Retina (tissue), 1 donor: ENCODE results near the gene KCNT1.

Experiments used
- DNase-seq: peaks from one replicate; pipeline ENCODE4 v3.0.0-alpha.2; 2016

KCNT1 gene

DNA sequence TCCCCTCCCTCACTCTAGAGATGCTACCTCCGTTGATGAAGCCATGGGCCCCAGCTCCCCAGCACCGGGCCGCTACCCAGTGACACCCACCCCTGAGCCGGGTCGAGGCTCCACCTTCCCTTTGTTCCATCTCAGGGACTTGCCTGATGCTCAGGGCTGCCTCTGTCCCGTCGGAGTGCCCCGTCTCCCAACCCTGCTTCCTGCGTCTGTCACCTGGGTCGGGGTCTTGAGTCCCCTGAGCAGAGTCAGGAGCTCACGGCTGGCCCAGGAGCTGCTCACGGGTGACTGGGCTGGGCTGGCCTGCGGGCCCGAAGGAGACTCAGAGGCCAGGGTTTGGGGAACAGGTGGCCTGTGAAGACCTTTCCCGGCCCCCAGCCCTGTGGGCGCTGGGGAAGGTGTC is 85.3 kb downstream of the KCNT1 start:
- DNase-seq, result no peak

DNA sequence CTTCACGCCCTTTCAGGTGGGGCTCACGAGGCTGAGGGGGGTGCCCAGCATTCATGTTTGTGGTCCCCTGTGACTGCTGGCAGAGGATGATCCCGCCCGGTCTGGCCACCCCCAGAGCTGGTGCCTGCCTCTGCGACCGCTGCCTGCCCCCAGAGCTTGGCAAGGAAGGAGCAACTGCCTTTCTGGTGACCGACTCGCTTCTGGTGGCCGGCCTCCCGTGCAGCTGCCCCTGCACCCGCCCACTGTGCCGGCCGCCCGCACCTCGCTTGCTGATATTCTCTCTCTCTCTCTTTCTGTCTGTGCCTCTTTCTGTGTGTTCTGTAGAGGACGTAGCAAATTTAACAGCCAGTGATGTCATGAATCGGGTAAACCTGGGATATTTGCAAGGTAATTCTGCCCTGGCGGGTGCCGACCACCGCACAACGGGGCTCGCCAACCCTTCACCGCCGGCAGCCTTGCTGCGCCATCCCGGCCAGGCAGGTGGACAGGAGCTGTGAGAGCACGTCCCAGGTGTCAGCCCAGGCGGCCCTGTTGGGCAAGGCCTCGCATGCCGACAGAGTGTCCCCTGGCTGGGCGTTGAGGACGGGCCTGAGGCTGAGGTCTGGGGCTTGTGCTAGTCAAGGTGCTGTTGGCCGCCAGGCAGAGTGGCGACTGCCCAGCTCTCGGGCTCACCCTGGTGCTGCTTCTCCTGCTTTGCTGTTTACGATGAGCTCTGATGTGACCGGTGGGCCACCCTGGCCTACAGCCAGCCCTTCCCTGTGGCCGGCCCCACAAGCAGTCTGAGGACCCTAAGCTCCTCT is 86.0 kb downstream of the KCNT1 start:
- no peak for DNase-seq

DNA sequence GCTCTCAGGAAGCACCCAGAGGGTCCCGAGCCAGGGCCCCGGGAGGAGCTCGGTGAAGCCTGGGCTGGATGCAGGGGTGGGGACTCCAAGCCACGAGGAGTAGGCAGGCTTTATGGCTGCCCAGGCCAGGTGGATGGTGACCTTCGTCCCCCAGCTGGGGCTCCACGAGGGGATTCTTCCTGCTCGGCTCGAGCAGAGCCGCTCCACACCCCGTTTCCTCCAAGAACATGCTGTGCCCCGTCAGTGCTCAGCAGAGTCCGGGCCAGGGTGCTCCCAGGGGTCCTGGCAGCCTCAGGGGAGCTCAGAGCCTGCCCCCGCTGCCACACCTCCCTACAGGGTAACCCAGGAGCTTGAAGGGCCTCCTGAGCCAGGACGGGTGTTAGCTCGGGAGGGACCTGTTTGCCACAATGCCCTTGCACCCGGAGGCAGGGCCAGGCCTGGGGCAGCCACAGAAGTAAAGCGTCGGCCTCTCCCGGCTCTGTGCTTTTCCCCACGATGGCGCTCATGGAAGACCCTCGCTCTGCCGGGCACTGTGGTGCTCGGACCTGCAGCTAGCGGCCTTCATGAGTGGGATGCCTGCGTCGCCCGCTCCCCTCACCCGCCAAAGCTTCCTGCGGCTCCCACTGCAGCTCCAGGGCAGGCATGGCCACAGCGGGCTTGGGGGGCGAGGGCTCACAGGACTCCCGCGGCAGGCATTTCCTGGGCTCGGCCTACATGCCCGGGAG is 86.8 kb downstream of the KCNT1 start:
- DNase-seq, result no peak

DNA sequence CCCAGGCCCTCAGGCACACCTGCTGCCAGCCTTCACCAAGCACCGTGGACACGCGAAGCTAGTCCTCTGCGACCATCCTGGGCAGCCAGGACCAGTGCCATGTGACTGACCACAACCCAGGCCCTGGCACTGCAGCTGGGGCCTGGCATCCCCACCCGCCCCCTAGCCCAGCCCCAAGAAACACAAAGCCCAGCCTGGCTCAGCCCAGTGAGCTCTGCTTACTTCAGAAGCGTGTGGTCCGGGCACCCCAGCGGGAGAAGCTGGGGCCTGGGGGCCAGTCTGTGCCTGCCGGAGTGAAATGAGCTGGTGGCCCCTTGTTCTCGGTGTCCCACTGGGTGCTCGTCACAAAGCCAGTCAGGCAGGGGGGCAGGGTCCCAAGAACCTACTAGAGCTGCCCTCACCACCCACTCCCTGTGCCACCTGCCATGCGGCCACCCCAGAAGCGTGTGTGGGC is 87.9 kb downstream of the KCNT1 start:
- DNase-seq, result no peak

DNA sequence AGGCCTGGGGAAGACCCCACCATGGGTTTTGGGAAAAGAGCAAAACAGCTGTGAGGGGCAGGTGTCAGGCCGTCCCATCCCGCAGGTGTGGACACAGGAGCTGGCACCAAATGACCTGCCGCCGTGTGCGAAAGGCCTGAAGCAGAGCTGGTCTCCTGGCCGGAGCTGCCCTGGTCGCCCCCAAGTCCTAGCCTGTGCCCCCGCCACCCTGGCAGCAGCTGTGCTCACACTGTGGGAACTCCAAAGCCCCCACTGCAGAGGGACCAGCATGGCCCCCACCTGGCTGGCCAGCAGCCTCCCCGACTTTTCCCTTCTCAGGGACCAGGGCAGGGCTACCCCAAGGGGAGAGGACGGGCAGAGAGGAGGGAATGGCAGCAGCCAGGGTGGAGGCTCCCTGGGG is 88.4 kb downstream of the KCNT1 start:
- DNase-seq, result no peak

DNA sequence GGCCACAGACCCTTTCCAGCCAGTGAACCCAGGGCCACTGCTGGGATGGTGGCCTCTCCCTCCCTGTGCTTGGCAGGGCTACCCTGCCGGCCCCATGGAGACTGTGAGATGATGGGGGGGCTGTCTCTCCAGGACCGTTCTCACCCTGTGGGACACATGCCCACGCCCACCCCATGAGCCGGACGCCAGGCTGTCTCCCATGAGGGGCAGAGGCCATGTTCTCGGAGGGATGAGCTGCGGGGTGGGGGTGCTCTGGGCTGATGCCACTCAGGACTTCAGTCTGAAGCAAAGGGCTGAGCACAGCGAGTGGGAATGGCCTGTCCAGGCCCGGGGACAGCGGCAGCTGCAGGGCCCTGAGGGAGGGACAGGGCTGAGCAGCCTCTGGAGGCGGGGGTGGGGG is 88.9 kb downstream of the KCNT1 start:
- no peak for DNase-seq

DNA sequence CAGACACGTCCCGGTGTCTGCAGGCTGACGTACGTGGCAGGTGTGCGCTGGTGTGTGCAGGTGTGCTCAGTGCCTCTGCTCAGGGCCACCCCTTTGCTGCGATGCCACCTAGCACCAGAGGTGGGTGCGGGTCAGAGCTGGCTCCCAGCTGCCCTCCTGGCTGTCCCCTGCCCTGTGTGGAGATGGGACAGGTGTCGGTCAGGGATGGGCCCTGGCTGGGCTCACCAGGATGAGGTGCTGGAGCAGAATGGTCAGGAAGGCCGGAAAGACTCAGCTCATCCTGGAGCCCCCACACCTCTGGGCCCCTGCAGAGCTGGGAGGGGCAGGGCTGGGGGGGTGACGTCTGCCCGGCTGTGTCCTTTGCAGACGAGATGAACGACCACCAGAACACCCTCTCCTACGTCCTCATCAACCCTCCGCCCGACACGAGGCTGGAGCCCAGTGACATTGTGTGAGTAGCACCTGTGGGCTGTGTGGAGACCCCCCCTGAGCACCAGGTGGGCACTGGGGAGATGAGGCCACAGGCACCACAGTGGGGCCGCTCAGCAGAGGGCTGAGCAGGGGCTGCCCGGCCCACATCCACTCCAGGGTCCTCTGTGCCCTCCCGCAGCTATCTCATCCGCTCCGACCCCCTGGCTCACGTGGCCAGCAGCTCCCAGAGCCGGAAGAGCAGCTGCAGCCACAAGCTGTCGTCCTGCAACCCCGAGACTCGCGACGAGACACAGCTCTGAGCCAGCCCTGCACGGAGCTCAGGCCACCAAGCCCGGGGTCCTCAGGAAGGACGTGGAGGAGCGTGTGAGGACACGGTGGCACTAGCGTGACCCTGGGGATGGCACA is 89.7 kb downstream of the KCNT1 start:
- DNase-seq, result no peak

DNA sequence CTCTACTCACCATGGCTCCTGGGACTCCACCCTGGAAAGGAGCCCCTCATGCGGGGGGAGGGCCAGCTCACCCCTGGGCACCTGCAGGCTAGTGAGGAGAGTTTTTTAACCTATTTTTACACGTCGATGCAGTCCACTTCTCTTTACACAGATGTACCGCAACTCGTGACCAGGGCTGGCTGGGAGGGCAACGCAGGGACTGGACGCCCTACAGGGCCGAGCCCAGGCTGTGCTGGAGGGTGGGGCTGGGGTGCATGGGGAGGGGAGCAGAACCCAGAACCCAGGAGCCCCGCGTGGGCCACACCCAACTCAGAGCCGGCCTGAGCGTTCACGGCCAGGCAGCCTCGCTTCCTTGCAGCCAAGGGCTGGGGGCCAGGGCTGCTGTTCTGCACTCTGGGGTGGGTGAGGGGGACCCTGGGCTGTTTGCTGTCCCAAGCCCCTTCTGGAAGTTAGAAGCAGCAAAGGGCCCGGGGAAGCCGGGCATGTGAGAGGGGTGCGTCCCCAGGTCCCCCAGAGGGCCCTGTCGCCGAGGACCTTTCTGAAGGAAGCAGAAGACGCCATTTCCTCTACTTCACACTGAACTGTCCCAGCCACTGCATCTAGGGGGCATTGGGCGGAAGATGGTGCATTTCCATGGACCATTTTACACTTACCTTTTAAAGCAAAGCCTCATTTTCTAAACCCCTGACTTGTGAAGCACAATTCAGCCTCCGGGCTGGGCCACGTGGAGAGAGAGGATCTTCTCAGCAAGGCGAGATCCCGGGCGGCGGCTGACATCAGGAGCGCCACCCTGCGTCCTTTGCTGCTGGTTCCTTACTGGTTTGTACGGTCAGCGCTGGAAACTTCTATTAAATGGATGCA is 90.5 kb downstream of the KCNT1 start:
- no peak for DNase-seq

DNA sequence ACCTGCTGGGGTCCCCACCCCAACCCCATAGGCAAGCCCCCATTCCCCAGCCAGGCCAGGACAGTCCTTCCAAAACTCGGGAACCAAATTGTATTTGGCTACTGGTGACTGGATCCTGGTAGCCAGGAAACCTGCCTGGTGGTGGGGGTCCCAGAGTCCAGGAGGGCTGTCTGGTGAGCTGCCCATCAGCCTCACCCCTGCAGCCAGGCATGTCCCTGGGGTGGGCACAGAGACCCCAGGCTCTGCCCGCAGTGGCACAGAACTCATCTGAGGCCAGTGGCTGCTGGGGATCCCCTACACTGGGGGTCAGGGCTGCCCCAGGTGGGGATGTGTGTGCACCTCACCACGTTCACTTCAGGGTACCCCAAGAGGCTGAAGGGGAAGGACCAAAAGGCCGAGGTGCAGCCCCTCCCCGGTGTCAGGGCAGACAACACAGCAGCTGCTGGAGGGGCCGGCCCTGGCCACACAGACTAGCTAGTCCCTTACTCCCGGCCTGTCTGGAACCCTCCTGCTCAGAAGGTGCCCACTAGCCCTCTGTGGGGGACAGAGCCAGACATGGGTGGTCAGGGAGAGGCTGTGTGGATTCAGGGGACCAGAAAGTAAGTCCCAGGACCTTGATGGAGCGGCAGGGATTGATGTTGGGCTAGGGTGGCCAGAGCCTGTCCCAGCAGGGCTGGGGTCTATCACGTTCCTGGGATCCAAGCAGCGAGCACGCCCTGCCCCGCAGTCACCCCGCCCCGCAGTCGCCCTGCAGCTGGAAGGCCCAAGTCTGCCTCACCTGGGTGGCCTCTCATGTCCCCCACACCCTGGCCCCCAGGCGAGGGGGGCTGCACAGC is 91.5 kb downstream of the KCNT1 start:
- DNase-seq, result no peak

DNA sequence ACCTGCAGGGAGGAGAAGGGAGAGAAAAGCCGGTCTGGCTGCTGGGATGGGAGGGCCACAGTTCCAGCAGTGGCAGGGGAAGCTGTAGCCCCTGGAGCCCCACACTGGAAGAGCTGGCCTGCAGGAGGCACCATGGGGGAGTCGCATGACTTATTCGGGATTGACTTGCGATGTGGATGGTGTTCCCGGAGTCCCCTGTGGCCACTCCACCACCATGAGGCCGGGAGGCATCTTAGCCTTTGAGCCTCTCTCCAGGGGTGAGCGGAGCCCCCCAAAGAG is 92.0 kb downstream of the KCNT1 start:
- no peak for DNase-seq

DNA sequence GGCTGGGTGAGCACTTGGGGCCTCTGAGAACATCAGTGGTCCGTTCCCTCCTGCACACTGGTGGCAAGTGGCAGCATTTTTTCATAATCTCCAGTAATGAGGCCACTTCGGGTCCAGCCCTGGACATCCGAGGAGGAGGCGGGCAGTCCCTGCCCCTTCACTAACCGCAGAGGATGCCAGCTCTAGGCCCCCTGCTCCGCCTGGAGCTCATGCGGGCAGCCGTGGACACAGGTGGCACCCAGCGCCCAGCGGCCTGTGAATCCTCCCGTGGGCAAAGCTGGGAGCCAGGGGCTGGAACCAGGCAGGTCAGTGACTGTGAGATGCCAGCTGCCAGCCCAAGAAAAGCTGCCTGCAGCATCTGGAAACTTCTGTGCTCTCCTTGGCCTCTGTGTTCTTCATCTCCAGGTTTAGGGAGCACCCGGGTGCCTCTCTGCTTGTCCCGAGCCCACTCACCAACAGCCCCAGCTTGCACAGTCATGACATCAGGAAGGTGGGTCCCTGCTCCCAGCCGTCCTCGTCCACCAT is 92.4 kb downstream of the KCNT1 start:
- DNase-seq, result no peak

DNA sequence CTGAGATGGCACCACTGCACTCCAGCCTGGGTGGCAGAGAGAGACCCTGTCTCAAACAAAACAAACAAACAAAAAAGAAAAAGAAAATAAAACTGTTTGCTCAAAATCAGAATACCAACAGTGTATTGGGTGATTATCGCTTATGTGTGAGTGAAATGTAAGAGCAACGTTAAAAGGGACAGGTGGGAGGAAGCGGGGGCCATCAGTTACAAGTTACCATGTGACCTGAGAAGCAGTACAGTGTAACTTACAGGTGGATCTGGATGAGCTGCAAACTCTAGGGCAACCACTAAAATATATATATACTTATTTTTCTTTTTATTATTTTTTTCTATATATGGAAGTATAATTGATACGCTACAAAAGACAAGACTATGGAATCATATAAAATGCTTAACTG is 93.4 kb downstream of the KCNT1 start:
- DNase-seq, result no peak

DNA sequence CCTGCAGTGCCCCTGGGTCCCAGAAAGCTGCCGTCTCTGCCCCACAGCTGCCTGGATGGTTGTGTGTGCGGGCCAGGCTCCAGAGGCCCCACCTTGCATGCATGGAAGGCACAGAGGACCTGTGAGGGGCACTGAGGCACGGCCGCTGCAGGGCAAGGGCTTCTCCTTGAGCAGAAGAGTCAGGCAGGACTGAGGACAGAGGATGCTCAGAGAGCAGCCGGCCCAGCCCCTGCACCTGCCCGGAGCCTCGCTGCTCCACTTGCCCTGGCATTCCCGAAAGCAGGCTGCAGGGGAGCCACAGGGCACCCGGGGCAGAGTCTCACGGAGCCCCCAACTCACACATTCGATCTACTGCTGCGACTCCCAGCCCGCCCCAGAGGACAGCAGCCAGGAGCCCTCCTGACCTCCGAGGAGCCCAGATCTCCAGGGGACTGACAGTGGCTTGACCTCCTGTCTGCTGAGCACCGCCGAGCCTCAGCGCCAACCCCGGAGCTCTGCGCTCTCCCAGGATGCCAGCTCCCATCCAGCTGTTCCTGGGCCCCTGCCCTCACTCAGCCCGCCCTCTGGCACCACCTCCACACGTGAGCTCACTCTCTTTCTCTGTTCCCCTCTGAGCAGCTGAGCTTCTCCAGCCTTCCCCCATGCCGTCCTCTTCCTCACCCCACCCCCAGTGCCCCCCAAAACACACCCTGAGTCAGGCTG is 95.0 kb downstream of the KCNT1 start:
- no peak for DNase-seq

DNA sequence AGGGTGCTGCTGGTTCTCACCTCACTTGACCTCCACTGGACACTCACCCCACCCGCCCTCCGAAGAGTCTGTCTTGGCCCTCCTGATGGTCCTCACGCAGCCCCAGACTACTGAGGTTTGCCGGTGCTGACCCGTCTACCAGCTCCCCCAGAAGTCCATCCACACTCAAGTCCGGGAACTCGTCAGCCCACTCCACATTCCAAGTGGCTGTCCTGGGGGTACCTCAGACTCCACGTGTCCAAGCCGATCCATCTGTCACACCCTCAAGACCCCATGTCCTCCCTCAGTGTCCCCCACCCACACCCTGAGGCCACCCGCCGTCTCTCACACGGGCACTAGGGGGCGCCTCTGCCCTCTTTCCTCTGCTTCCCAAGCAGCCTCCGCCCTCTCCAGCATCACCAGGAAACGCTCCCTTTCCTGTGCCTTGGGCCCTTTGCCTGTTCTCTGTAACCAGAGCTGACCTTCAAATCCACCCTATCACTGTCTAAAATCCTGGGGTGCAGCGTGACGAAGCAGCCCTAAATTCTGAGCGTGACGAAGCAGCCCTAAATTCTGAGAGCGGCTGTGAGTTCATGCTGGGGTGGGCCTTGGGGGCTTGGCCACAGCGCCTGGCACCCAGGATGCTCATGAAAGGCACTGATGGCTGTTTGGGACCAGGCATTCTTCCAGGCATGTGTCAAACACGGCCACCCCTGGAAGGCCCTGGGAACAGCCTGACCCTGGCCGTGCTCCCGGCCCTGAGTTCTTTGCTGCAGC is 95.7 kb downstream of the KCNT1 start:
- peak; percentile 67 for DNase-seq

DNA sequence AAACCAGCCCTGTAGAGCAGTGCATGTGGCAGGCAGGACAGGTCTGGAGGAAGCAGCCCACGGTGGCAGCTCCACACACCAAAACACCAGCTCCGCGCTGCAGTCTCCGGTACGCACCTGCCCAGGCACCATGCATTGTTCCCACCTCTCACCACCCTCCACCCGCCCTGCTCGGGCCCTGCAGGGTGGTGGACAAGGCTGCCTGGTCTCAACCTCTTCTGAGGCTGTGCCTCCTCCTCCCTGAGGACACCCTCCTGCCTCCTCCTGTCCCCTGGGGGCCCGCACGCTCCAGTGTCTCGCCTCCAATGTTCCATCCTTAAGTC is 96.2 kb downstream of the KCNT1 start:
- DNase-seq, result no peak

DNA sequence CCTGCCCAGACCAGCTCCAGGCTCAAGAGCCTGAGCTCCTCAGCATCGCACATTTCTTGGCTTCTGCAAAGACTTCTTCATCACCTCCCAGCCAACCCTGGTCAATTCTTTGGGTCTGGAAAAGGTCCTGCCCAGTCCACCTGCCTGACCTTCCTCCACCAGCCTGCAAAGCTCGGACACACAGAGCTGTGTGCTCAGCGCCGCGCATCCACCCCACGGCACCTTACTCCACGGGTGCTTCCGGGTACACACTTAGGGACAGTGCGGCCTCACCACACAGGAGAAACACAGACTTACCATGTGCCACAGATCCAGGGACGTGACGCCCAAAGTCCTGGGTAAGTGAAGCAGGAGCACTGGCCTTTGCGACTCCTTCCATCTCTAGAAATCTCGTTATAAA is 97.3 kb downstream of the KCNT1 start:
- no peak for DNase-seq

DNA sequence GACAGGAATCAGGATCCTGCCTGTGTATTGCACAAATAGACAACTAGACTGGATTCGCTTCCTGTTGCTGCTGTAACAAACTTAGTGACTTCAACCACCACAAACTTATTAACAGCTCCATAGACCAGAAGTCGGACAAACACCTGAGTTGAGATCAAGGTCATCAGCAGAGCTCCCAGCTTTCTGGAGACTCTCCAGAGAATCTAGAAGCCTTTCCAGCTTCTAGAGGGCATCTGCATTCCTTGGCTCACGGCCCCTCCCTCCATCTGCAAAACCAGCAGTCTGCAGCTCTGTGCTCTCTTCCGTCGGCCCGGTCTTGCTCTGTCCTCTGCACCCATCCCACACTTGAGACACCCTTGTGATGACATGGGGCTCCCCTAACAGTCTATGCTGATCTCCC is 99.1 kb downstream of the KCNT1 start:
- no peak for DNase-seq

DNA sequence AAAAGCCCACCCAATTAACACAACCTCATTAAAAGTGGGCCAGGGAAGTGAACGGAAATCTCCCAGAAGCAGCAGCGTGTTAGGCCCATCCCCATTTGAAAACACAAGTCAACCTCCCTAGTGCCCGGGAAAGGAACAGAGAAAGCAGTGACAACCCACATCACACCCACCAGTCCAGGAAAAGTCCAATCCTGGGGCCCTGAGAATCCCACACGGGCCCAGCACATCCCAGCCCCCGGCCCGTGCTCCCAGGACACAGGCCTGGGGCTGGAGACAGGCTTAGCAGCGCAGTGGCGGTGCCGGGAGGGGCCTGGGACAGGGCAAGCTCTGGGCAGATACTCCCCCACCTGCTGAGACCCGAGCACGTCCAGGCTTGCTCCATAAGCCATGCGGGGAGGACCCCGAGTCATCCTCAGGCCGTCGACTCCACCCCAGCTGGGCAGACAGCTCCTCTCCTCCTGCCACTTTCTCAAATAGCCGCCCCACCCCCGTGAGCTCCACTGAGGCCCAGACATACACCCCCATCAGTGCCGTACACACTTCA is 101.0 kb downstream of the KCNT1 start:
- peak; percentile 31 for DNase-seq

DNA sequence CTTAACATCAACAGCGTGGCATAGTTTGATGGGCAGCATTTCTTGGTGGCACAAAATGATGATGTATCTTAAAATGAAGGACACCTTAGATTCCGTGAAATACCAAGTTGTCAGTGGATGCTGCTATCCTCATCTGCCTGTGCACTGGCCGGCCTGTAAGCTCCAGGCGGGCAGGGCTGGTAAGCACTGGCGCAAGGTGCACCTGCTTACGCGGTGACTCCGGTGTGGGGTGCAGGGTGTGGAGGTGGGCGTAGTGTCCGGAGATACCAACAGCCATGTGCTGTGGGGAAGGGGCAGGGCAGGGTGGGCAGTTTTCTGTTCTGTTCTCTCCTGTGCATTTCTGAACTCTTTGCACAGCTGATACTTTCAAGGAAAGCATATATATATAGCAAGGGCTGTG is 101.5 kb downstream of the KCNT1 start:
- DNase-seq, result no peak
